Measurements from ENCODE around the gene PRPH2. TPM values are rescaled to one million over a fixed set of nuclear protein-coding genes. Genes with fewer than 3 reads are reported as not detected.

The PRPH2 gene, protein sequence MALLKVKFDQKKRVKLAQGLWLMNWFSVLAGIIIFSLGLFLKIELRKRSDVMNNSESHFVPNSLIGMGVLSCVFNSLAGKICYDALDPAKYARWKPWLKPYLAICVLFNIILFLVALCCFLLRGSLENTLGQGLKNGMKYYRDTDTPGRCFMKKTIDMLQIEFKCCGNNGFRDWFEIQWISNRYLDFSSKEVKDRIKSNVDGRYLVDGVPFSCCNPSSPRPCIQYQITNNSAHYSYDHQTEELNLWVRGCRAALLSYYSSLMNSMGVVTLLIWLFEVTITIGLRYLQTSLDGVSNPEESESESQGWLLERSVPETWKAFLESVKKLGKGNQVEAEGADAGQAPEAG
- total RNA-seq (5.1 TPM), polyA plus RNA-seq (1.1 TPM)

DNA sequence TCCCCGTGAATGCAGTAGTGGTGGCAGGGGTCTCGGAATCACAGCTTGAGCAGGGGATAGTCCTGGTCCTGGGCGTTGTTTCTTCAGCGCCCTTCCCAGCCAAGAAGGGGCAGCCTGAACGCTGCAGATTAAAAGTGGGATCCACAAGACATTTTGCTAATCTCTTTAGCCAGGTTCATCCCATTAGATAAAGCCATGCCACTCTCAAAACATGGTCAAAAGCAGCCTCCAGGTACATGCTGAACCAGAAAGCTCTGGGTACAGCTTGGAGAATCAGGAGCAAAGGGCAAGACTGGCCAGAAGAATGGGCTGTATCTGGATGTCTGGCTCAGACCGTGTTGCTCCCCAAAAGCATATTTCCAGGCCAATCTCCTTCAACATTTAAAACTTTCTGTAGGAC, at the start of gene PRPH2:
Gene PRPH2 (minus strand): TSS at position 101 of the 400 bp plus-strand sequence. CDS start 263 bp downstream, outside the sequence.
- Histone ChIP-seq H3K36me3 (ENCODE audit: insufficient read depth) (no peaks in the 10 kb centered on the region), H3K4me3 (ENCODE audit: low read depth, low read length) (no peak within 1 kb of the TSS), H3K27ac (ENCODE audit: low read depth) (no peak within 1 kb of the TSS), H3K4me1 (ENCODE audit: insufficient read depth) (no peaks in the 10 kb centered on the region)
- WGBS, result 94% methylated on average over 6 of the region's 6 CpGs
- no peak for DNase-seq (ENCODE audit: extremely low spot score)

GRCh38 chr6:42771741-42772100, 49.3 kb upstream of the PRPH2 start:
- Histone ChIP-seq H3K36me3 (ENCODE audit: insufficient read depth) (no peaks in the 10 kb centered on the region), H3K4me1 (ENCODE audit: insufficient read depth) (no peaks in the 10 kb centered on the region), H3K4me3 (ENCODE audit: low read depth, low read length) (no peak overlapping the region), H3K27ac (ENCODE audit: low read depth) (no peak overlapping the region)
- DNase-seq (ENCODE audit: extremely low spot score), result no peak
- WGBS, result 71% methylated on average over 3 of the region's 3 CpGs

DNA sequence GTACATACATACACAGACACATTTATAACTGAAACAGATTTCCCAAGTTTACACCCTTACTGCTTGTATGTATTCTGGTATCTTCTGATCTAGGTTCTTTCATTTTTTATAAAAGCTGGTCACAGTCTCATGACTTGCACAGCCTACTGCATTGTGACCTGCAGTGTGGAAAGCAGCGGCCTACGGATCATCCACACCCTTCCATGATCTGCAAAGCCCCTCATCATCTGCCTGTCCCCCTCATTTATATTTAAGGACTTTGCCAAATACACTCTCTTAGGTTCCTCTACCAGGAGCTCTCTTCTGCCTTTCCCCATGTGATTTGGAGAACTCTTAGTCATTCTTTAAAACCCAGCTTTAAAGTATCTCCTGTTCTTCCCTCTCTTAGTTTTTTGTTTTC, 47.4 kb upstream of the PRPH2 start:
- Histone ChIP-seq H3K27ac (ENCODE audit: low read depth) (no peak overlapping the region), H3K36me3 (ENCODE audit: insufficient read depth) (no peaks in the 10 kb centered on the region), H3K4me1 (ENCODE audit: insufficient read depth) (no peaks in the 10 kb centered on the region), H3K4me3 (ENCODE audit: low read depth, low read length) (no peak overlapping the region)
- DNase-seq (ENCODE audit: extremely low spot score), result no peak
- WGBS, result 90% methylated on average over 2 of the region's 2 CpGs

GRCh38 chr6:42769051-42769450, 46.7 kb upstream of the PRPH2 start:
- Histone ChIP-seq H3K4me1 (ENCODE audit: insufficient read depth) (no peaks in the 10 kb centered on the region), H3K27ac (ENCODE audit: low read depth) (no peak overlapping the region), H3K36me3 (ENCODE audit: insufficient read depth) (no peaks in the 10 kb centered on the region), H3K4me3 (ENCODE audit: low read depth, low read length) (no peak overlapping the region)
- 96% methylated on average over 4 of the region's 4 CpGs for WGBS
- no peak for DNase-seq (ENCODE audit: extremely low spot score)

DNA sequence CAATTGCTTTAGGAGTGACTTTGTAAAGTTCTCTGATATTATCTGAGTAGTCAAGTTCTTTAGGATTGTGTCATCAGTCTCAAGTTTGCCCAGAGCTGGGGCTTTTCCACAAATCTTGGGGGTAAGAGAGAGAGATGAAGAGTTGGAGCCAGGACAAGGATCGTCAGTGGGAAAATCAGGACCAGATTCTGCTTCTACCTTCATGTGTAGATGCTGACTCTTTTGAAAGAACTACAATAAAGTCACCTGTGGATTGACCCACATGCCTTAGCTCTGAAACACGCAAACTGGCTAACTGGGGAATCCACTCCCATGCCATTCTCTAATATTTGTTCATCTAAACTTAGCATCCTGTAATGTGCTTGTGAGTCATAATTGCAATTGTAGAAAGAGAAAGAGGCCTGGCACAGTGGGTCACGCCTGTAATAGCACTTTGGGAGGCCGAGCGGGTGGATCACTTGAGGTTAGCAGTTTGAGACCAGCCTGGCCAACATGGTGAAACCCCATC, 43.8 kb upstream of the PRPH2 start:
- Histone ChIP-seq H3K36me3 (ENCODE audit: insufficient read depth) (no peaks in the 10 kb centered on the region), H3K4me3 (ENCODE audit: low read depth, low read length) (no peak overlapping the region), H3K4me1 (ENCODE audit: insufficient read depth) (no peaks in the 10 kb centered on the region), H3K27ac (ENCODE audit: low read depth) (no peak overlapping the region)
- WGBS, result 94% methylated on average over 5 of the region's 5 CpGs
- no peak for DNase-seq (ENCODE audit: extremely low spot score)

DNA sequence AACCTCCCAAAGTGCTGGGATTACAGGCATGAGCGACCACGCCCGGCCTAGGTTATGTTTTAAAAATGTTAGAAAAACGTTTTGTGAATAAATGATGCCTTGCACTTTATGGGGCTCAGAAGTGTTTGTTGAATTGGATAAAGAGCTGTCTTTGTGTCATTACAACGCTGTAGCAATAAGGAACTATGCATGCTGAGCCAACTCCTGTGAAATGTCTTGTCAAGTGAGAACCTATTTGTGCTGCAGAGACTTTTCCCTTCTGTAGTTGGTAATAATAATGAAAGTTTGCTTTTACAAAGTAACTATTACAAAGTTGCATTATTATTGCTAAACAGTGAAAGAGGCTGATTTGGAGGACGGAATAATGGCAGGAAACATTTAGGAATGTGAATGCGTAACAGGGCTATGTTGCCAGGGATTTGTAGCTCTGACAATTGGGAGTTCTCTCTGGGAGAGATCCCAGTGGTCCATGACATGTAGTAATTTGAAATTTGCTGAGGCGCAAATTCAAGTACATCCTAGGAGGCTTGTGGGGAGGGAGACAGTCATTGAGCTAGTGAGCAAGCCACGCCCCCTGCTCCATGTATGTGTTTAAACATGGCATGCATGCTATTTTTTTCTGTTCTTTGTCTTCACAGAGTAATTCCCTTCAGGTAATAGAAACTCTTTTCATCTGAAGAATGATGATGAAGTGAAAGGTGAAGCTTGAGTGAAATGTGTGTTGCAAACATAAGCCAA, 42.7 kb upstream of the PRPH2 start:
- no peak overlapping the region for H3K27ac ChIP-seq (ENCODE audit: low read depth)
- no peak overlapping the region for H3K4me3 ChIP-seq (ENCODE audit: low read depth, low read length)
- WGBS, result 83% methylated on average over 9 of the region's 9 CpGs
- DNase-seq (ENCODE audit: extremely low spot score), result no peak
- H3K36me3 ChIP-seq (ENCODE audit: insufficient read depth), result no peaks in the 10 kb centered on the region
- H3K4me1 ChIP-seq (ENCODE audit: insufficient read depth), result no peaks in the 10 kb centered on the region

GRCh38 chr6:42762950-42763349, 40.6 kb upstream of the PRPH2 start:
- H3K4me1 ChIP-seq (ENCODE audit: insufficient read depth), result no peaks in the 10 kb centered on the region
- 59% methylated on average over 3 of the region's 3 CpGs for WGBS
- no peak for DNase-seq (ENCODE audit: extremely low spot score)
- no peaks in the 10 kb centered on the region for H3K36me3 ChIP-seq (ENCODE audit: insufficient read depth)
- no peak overlapping the region for H3K27ac ChIP-seq (ENCODE audit: low read depth)
- H3K4me3 ChIP-seq (ENCODE audit: low read depth, low read length), result no peak overlapping the region

DNA sequence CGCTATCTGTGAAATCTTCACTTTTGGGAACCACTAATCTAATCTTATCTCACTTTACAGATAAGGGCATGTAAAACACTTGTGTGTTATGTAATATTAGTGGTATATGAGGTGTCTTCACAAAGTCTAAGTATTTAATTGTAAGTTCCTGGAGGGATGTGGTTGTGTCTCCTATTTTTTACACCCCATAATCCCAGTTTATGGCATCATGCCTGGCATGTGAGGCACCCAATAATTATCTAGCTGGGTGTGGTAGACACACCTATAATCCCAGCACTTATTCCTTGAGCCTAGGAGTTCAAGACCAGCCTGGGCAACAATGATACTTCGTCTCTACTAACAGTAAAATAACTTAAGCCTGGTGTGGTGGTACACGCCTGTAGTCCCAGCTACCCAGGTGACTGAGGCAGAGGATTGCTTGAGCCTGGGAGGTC, 40.0 kb upstream of the PRPH2 start:
- DNase-seq (ENCODE audit: extremely low spot score), result no peak
- H3K4me1 ChIP-seq (ENCODE audit: insufficient read depth), result no peaks in the 10 kb centered on the region
- no peak overlapping the region for H3K27ac ChIP-seq (ENCODE audit: low read depth)
- 87% methylated on average over 3 of the region's 3 CpGs for WGBS
- no peaks in the 10 kb centered on the region for H3K36me3 ChIP-seq (ENCODE audit: insufficient read depth)
- H3K4me3 ChIP-seq (ENCODE audit: low read depth, low read length), result no peak overlapping the region

GRCh38 chr6:42761287-42762067, 39.1 kb upstream of the PRPH2 start:
- 87% methylated on average over 8 of the region's 8 CpGs for WGBS

DNA sequence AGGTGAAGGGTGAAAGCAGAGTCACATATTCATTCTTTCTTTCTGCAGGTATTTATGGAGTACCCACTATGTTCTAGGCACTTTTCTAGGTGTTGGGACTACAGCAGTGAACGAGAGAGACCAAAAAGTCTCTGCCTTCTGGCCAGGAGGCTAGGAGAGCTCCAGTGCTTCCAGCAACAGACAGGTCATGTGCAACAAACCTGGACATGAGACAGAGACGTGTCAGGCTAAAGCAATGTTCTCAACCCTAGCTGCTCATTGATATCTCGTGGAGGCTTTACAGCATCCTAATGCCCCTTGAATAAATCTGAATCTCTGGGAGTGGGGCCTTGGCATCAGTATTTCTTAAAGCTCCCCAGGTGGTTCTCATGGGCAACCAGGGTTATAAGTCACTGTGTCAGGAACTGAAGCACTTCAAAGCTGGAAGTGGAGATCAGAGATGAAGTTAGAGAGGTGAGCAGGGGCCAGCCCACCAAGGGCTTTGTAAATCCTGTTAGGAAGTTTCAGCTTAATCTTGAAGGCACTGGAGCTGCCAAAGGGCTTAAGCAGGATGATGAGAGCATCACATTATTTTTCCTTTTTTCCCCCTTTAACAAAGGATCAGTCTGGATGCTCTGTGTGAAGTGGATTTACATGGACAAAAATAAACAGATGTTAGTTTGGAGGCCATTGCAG, 36.5 kb upstream of the PRPH2 start:
- Histone ChIP-seq H3K36me3 (ENCODE audit: insufficient read depth) (no peaks in the 10 kb centered on the region), H3K4me1 (ENCODE audit: insufficient read depth) (no peaks in the 10 kb centered on the region), H3K4me3 (ENCODE audit: low read depth, low read length) (no peak overlapping the region), H3K27ac (ENCODE audit: low read depth) (no peak overlapping the region)
- no peak for DNase-seq (ENCODE audit: extremely low spot score)
- 89% methylated on average over 3 of the region's 3 CpGs for WGBS

More at GRCh38 chr6:42761287-42762067, 39.1 kb upstream of the PRPH2 start:
- Histone ChIP-seq H3K4me1 (ENCODE audit: insufficient read depth) (no peaks in the 10 kb centered on the region), H3K27ac (ENCODE audit: low read depth) (no peak overlapping the region), H3K4me3 (ENCODE audit: low read depth, low read length) (no peak overlapping the region), H3K36me3 (ENCODE audit: insufficient read depth) (no peaks in the 10 kb centered on the region)
- no peak for DNase-seq (ENCODE audit: extremely low spot score)

- DNase-seq (ENCODE audit: extremely low spot score), result no peak
- Histone ChIP-seq H3K27ac (ENCODE audit: low read depth) (no peak overlapping the region), H3K36me3 (ENCODE audit: insufficient read depth) (no peaks in the 10 kb centered on the region), H3K4me1 (ENCODE audit: insufficient read depth) (no peaks in the 10 kb centered on the region), H3K4me3 (ENCODE audit: low read depth, low read length) (no peak overlapping the region)
- 90% methylated on average over 7 of the region's 7 CpGs for WGBS
Measured at GRCh38 chr6:42756722-42757121, 34.3 kb upstream of the PRPH2 start.

DNA sequence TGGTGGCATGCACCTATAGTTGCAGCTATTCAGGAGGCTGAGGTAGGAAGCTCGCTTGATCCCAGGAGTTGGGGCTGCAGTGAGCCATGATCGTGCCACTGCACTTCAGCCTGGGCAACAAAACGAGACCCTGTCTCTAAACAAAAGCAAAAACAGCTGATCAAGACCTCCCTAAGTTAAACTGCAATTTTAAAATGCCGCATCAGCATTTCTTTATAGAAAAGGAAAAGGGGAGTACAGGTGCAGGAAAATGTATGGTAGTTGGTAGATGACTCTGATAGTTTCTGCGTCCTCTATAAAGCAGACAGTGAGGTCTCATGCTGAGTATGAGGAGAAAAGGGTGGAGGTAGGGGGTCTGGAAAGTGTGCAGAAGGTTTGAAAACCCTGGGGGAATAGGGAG, 32.4 kb upstream of the PRPH2 start:
- no peaks in the 10 kb centered on the region for H3K36me3 ChIP-seq (ENCODE audit: insufficient read depth)
- no peak for DNase-seq (ENCODE audit: extremely low spot score)
- H3K27ac ChIP-seq (ENCODE audit: low read depth), result no peak overlapping the region
- whole genome bisulfite sequencing, result 93% methylated on average over 5 of the region's 5 CpGs
- H3K4me1 ChIP-seq (ENCODE audit: insufficient read depth), result no peaks in the 10 kb centered on the region
- no peak overlapping the region for H3K4me3 ChIP-seq (ENCODE audit: low read depth, low read length)

DNA sequence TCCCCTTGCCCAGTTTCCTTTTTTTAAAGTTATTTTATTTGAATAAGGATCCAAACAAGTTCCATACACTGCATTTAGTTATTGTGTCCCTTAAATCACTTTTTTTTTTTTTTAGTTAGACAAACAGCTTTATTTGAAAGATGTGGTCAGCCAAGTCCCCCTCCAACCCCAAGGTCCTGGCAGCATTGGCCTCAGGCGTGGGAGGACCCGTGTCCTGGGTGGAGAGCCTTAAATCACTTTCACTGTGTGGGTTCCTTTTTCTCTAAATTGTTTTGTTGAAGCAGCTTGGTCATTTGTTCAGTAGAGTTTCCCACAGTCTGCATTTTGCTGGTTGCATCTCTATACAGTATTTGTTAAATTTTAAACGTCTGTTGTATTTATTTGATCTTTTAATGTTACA, 28.7 kb upstream of the PRPH2 start:
- Histone ChIP-seq H3K4me1 (ENCODE audit: insufficient read depth) (no peaks in the 10 kb centered on the region), H3K4me3 (ENCODE audit: low read depth, low read length) (no peak overlapping the region), H3K27ac (ENCODE audit: low read depth) (no peak overlapping the region), H3K36me3 (ENCODE audit: insufficient read depth) (no peaks in the 10 kb centered on the region)
- DNase-seq (ENCODE audit: extremely low spot score), result no peak
- 72% methylated on average over 3 of the region's 3 CpGs for WGBS
